ENCODE data around the gene TTC16. TPM values are rescaled to one million over a fixed set of nuclear protein-coding genes. Genes with fewer than 3 reads are reported as not detected.
A peak's percentile ranks its signal among the peaks of the same experiment; 100 is the strongest.

The TTC16 gene
- total RNA-seq, 1 donor from 2014 or later = 0.41 TPM

DNA sequence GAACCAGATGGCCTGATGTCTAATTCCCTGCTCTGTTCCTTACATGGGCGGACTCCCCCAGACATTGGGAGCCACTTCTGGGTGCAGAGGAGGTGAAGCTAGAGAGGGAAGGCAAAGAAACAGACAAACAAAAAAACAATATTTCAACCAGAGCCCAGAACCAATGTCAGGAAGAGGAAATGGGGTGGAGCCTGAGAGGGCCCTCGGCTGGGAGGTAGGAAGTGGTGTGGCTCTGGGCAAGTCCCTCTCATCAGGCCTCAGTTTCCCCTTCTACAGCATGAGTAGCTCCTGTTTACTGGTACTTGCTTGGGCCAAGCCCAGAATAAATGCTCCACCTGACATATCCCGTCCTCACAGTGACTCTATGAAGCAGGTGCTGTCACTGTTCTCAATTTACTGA is 51.5 kb downstream of the TTC16 start:
- peak overlapping the region; percentile 86 for H3K27ac ChIP-seq

DNA sequence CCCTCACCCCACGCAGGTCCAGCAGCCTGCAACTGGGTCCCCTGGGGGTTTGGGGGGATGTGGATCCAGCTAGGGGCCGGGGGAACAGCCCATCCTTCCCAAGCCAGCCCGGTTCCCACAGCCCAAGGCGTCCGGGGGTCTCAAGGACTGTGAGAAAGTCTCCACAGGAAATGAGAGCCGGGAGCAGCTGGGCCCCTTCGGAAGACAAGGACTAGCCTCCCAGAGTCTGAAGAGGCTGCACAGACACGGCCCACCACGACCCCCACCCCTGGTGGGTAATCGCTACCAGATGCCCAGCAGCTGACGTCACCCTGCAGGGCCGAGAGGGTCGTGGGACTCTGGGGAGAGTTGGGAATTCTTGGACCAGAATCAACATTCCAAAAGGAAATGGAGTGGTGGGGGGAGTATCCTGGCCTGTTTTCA is 52.0 kb downstream of the TTC16 start:
- Histone ChIP-seq H3K9me3 (no peaks in the 10 kb centered on the region), H3K27ac (peak overlapping the region; percentile 86), H3K27me3 (no peaks in the 10 kb centered on the region), H3K4me1 (peaks cover 32% of the 10 kb centered on the region), H3K4me3 (peak overlapping the region; percentile 67), H3K36me3 (no peaks in the 10 kb centered on the region)
- DNase-seq (no peak), ATAC-seq (no peak)
- intact Hi-C loops (cut with DNase I) = no loop called here
- TF ChIP-seq, protein P1, sequence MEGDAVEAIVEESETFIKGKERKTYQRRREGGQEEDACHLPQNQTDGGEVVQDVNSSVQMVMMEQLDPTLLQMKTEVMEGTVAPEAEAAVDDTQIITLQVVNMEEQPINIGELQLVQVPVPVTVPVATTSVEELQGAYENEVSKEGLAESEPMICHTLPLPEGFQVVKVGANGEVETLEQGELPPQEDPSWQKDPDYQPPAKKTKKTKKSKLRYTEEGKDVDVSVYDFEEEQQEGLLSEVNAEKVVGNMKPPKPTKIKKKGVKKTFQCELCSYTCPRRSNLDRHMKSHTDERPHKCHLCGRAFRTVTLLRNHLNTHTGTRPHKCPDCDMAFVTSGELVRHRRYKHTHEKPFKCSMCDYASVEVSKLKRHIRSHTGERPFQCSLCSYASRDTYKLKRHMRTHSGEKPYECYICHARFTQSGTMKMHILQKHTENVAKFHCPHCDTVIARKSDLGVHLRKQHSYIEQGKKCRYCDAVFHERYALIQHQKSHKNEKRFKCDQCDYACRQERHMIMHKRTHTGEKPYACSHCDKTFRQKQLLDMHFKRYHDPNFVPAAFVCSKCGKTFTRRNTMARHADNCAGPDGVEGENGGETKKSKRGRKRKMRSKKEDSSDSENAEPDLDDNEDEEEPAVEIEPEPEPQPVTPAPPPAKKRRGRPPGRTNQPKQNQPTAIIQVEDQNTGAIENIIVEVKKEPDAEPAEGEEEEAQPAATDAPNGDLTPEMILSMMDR (IDR thresholded peaks at IDR 0.05) = no peak

More for the DNA sequence above, 51.5 kb downstream of the TTC16 start:
- Histone ChIP-seq H3K27me3 (no peaks in the 10 kb centered on the region), H3K4me1 (peaks cover 36% of the 10 kb centered on the region), H3K9me3 (no peaks in the 10 kb centered on the region), H3K36me3 (no peaks in the 10 kb centered on the region), H3K4me3 (peak overlapping the region; percentile 67)
- TF ChIP-seq, protein P1 (IDR thresholded peaks at IDR 0.05) = no peak
- intact Hi-C loops (cut with DNase I) = no loop called here
- ATAC-seq (no peak), DNase-seq (no peak)

DNA sequence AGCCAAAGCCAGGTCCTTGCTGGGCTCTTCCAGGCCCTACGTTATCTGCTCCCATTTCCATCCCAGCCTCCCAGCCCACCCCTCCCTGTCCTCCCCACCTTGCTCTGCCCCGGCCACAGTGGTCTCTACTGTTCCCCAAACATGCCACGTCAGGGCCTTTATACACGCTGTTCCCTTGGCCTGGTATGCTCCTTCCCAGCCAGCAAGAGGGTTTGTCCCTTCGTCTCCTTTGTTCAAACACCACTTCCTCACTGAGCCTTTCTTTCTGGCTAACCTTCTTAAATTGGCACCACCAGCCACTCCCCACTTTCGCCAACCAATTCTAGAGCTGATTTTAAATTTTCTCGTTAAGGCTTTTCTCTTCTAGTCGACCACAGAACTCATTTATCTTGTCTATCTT is 52.8 kb downstream of the TTC16 start:
- peak overlapping the region; percentile 86 for H3K27ac ChIP-seq
- ATAC-seq (no peak), DNase-seq (no peak)
- H3K4me1 ChIP-seq = peaks cover 32% of the 10 kb centered on the region
- peak overlapping the region; percentile 67 for H3K4me3 ChIP-seq
- H3K36me3 ChIP-seq = no peaks in the 10 kb centered on the region
- no peaks in the 10 kb centered on the region for H3K27me3 ChIP-seq
- TF ChIP-seq, protein P1 (IDR thresholded peaks at IDR 0.05) = no peak
- intact Hi-C loops (cut with DNase I) = no loop called here
- no peaks in the 10 kb centered on the region for H3K9me3 ChIP-seq

DNA sequence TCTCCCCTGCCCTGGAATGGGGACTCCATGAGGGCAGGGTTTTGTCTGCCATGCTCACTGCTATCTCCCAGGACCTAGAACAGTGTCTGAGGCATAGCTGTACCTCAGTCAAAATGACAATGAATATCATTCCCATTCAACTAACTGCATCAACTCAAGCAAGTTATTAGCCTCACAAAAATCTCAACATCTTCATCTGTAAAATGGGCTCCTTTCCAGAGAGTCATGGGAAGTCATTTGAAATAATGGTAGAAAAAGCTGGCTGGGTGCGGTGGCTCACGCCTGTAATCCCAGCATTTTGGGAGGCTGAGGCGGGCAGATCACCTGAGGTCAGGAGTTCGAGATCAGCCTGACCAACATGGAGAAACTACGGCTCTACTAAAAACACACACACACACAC is 53.2 kb downstream of the TTC16 start:
- no peaks in the 10 kb centered on the region for H3K27me3 ChIP-seq
- DNase-seq = no peak
- no peaks in the 10 kb centered on the region for H3K36me3 ChIP-seq
- no peak for ATAC-seq
- intact Hi-C loops (cut with DNase I) = no loop called here
- no peaks in the 10 kb centered on the region for H3K9me3 ChIP-seq
- H3K4me1 ChIP-seq = peaks cover 32% of the 10 kb centered on the region
- peak overlapping the region; percentile 67 for H3K4me3 ChIP-seq
- TF ChIP-seq, protein P1 (IDR thresholded peaks at IDR 0.05) = no peak
- peak overlapping the region; percentile 86 for H3K27ac ChIP-seq

DNA sequence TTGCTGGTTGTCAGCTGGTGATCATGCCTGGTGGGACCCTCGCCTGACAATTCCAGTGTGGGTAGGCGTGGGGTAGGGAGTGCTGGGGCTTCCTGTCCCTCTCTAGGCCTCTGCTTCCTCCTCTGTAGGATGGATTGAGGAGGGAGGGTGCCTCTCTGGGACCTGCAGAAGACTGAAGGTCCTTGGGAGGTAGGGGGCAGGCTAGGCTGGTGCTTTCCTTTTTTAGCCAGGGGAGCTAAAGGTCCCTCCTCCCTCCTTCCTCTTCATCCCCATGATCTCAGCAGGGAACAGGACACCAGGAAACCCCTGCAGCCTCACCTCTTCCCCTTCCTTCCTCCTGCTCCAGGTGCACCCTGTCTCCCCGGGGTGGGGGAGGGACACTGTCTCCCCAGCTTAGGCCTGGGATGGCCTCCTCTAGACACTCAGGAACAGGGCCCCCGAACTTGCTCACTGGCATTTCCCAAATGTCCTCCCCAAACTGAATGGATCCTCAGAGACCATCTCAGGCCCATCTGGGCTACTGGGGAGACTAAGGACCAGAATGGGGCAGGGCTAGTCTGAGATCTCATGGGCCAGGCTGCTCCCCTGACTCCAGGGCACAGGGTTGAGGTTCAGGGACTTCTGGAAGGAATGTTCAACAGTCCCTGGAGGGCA is 54.2 kb downstream of the TTC16 start:
- intact Hi-C loops (cut with DNase I) = no loop called here
- ATAC-seq = no peak
- H3K4me3 ChIP-seq = peak overlapping the region; percentile 67
- peaks cover 32% of the 10 kb centered on the region for H3K4me1 ChIP-seq
- TF ChIP-seq, protein P1 (IDR thresholded peaks at IDR 0.05) = no peak
- H3K27me3 ChIP-seq = no peaks in the 10 kb centered on the region
- H3K27ac ChIP-seq = peak overlapping the region; percentile 86
- no peak for DNase-seq
- no peaks in the 10 kb centered on the region for H3K36me3 ChIP-seq
- H3K9me3 ChIP-seq = no peaks in the 10 kb centered on the region

DNA sequence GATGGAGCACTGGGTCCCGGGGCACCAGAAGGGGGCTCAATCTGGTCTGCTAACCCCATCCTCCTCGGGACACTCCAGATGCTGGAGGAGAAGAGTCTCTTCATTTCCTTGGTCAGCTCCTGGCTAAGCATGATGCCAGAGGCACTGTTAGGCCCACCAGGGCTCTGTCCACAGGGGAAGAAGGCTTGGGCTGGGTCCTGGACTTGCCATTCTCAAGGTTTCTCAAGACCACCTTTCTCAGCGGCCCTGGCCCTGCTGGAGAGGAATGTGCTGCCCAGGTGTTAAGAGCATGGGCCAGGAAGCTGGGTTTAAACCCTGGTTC is 54.7 kb downstream of the TTC16 start:
- DNase-seq (no peak), ATAC-seq (no peak)
- Histone ChIP-seq H3K27ac (peak overlapping the region; percentile 86), H3K4me1 (peaks cover 32% of the 10 kb centered on the region), H3K27me3 (no peaks in the 10 kb centered on the region), H3K36me3 (no peaks in the 10 kb centered on the region), H3K9me3 (no peaks in the 10 kb centered on the region), H3K4me3 (peak overlapping the region; percentile 67)
- intact Hi-C loops (cut with DNase I) = no loop called here
- TF ChIP-seq, protein P1 (IDR thresholded peaks at IDR 0.05) = no peak
